HepG2 (cell line): ENCODE data around the gene TBC1D16. TPM values are rescaled to one million over a fixed set of nuclear protein-coding genes. Genes with fewer than 3 reads are reported as not detected.

ENCODE experiments used
- CCDC6 ChIP-seq: sonication (generic); formaldehyde crosslinking; IDR thresholded peaks from 2 replicates; pipeline ENCODE4 v1.8.1; 2022; ENCODE audit warnings: mild to moderate bottlenecking, missing genetic modification reagents, moderate library complexity
- CSRNP1 ChIP-seq: sonication (generic); formaldehyde crosslinking; IDR thresholded peaks from 2 replicates; pipeline ENCODE4 v1.8.1; 2023; ENCODE audit warnings: mild to moderate bottlenecking, missing genetic modification reagents
- DRAP1 ChIP-seq: IDR thresholded peaks from 2 replicates; pipeline ENCODE4 v1.6.1; 2016; ENCODE audit warnings: missing genetic modification reagents, missing compliant biosample characterization
- ELF3 ChIP-seq: IDR thresholded peaks from 2 replicates; pipeline ENCODE4 v1.6.1; 2016; ENCODE audit warnings: missing genetic modification reagents, missing compliant biosample characterization
- HNF4A ChIP-seq: sonication (generic); formaldehyde crosslinking; IDR thresholded peaks from 2 replicates; pipeline ENCODE4 v1.4.0; 2020; ENCODE audit warnings: missing genetic modification reagents
- IRX3 ChIP-seq: sonication (generic); formaldehyde crosslinking; IDR thresholded peaks from 2 replicates; pipeline ENCODE4 v1.8.1; 2023; ENCODE audit warnings: mild to moderate bottlenecking, low read depth, missing genetic modification reagents, borderline replicate concordance
- NKX3-1 ChIP-seq: sonication (generic); formaldehyde crosslinking; IDR thresholded peaks from 2 replicates; pipeline ENCODE4 v1.5.0; 2020; ENCODE audit warnings: missing genetic modification reagents
- ONECUT2 ChIP-seq: sonication (generic); formaldehyde crosslinking; IDR thresholded peaks from 2 replicates; pipeline ENCODE4 v1.4.0; 2020; ENCODE audit warnings: missing genetic modification reagents
- PRPF4 ChIP-seq: fragments of 200-400 bp; formaldehyde crosslinking; IDR thresholded peaks from 2 replicates; pipeline ENCODE4 v1.6.1; 2016; ENCODE audit warnings: low read length, low read depth; ENCODE audit not compliant: poor library complexity, severe bottlenecking
- SNAPC4 ChIP-seq: sonication (generic); formaldehyde crosslinking; IDR thresholded peaks from 2 replicates; pipeline ENCODE4 v1.4.0; 2020; ENCODE audit warnings: mild to moderate bottlenecking, missing genetic modification reagents
- TP53 ChIP-seq: sonication (generic); formaldehyde crosslinking; conservative IDR thresholded peaks from 2 replicates; pipeline ENCODE4 v1.4.0; 2020; ENCODE audit warnings: missing genetic modification reagents
- ZIK1 ChIP-seq: sonication (generic); formaldehyde crosslinking; IDR thresholded peaks from 2 replicates; pipeline ENCODE4 v1.5.0; 2020; ENCODE audit warnings: mild to moderate bottlenecking, low read depth, missing genetic modification reagents, borderline replicate concordance
- ZNF263 ChIP-seq: sonication (generic); formaldehyde crosslinking; IDR thresholded peaks from 2 replicates; pipeline ENCODE4 v1.4.0; 2020; ENCODE audit warnings: missing genetic modification reagents
- ZNF512B ChIP-seq: sonication (generic); formaldehyde crosslinking; IDR thresholded peaks from 2 replicates; pipeline ENCODE4 v1.5.1; 2020; ENCODE audit warnings: missing genetic modification reagents, mild to moderate bottlenecking, borderline replicate concordance
- ZNF567 ChIP-seq: sonication (generic); formaldehyde crosslinking; IDR thresholded peaks from 2 replicates; pipeline ENCODE4 v1.8.1; 2023; ENCODE audit warnings: mild to moderate bottlenecking, missing genetic modification reagents, borderline replicate concordance
- ZNF652 ChIP-seq: IDR thresholded peaks from 2 replicates; pipeline ENCODE4 v1.6.1; 2016; ENCODE audit warnings: low read depth, borderline replicate concordance
- ZSCAN22 ChIP-seq: sonication (generic); formaldehyde crosslinking; IDR thresholded peaks from 2 replicates; pipeline ENCODE4 v1.4.0; 2020; ENCODE audit warnings: mild to moderate bottlenecking, missing genetic modification reagents
- polyA plus RNA-seq, 8 experiments: library from polyadenylated mRNA; depleted of rRNA in 3 of 8; stranded (reverse) in 7 of 8; unstranded in 1 of 8; fragments of >200 nt; fragmentation: Illumina TruSeq in 4 of 8; extraction: Trizol in 4 of 8; gene quantifications; 2 replicates each; pipeline versions ENCODE4 v1.2.1 to v1.2.3, GENCODE V29; 2011 to 2016; ENCODE audit warnings: low read depth in 4 of 8, missing spikeins in 1 of 8, mixed read lengths in 1 of 8; ENCODE audit not compliant: insufficient read depth in 1 of 8
- total RNA-seq, 5 experiments: library from RNA; depleted of rRNA; stranded (reverse); fragments of >200 nt; fragmentation: Illumina TruSeq; extraction: Trizol; gene quantifications; 2 replicates each; pipeline ENCODE4 v1.2.3, GENCODE V29; 2016; ENCODE audit warnings: low read depth in 1 of 5

The TBC1D16 gene
- total and polyA plus RNA-seq, 2 of the 13 experiments (the other 11 are each of a cell fraction or from before 2014, with no cell fraction given): 14.9 to 24.9 TPM

GRCh38 chr17:80008383-80008840 lies 27.3 kb downstream of the TBC1D16 start (continued):
- no peak for TF ChIP-seq TP53
- TF ChIP-seq SNAPC4 (CRISPR knock-in tag): no peak
- TF ChIP-seq ZIK1 (CRISPR knock-in tag): no peak
- peak; percentile 46; the same call in 1 of the 2 replicates for TF ChIP-seq DRAP1 (CRISPR knock-in tag)
- peak; percentile 46; the same call in 1 of the 2 replicates for TF ChIP-seq ZNF652 (CRISPR knock-in tag)
- TF ChIP-seq IRX3 (CRISPR knock-in tag): peak; percentile 60; the same call in 1 of the 2 replicates
- TF ChIP-seq ELF3 (CRISPR knock-in tag): peak; percentile 60; the same call in 1 of the 2 replicates
- peak; percentile 79 for TF ChIP-seq HNF4A (CRISPR knock-in tag)
- no peak for TF ChIP-seq CCDC6 (CRISPR knock-in tag)
- no peak for TF ChIP-seq ZSCAN22 (CRISPR knock-in tag)
- peak; percentile 66; the same call in 1 of the 2 replicates for TF ChIP-seq ZNF567 (CRISPR knock-in tag)
- TF ChIP-seq ONECUT2: no peak
- TF ChIP-seq NKX3-1 (CRISPR knock-in tag): no peak
- 0 out of 2 replicates have a peak, but pooled peaks have one; percentile 64 for TF ChIP-seq ZNF512B (CRISPR knock-in tag)
- TF ChIP-seq PRPF4: no peak
- TF ChIP-seq ZNF263: 0 out of 2 replicates have a peak, but pooled peaks have one; percentile 20
- peak; percentile 52; the same call in 1 of the 2 replicates for TF ChIP-seq CSRNP1 (CRISPR knock-in tag)
